Measurements from ENCODE around the gene ZW10. TPM values are rescaled to one million over a fixed set of nuclear protein-coding genes. Genes with fewer than 3 reads are reported as not detected.
"Not testable (repeated sequence)": the region's sequence is repeated elsewhere in the genome, so short reads cannot be mapped to it uniquely, and the experiment has no call there.

The ZW10 gene
- total RNA-seq, 1 experiment from 2014 or later = 19.3 TPM

- Histone ChIP-seq H2AFZ (no peak overlapping the region), H3K79me2 (ENCODE audit: low read depth) (peaks cover 34% of the 10 kb centered on the region), H3K4me3 (peak overlapping the region; percentile 79; the same call in 1 of the 2 replicates), H4K20me1 (ENCODE audit: insufficient read depth) (no peaks in the 10 kb centered on the region), H3K36me3 (ENCODE audit: low read depth) (peaks cover 13% of the 10 kb centered on the region; the same call in 1 of the 2 replicates), H3K27me3 (ENCODE audit: insufficient read depth, low read depth) (peaks cover 4% of the 10 kb centered on the region; the same call in 1 of the 2 replicates), H3K9me3 (ENCODE audit: insufficient read depth, low read depth) (no peaks in the 10 kb centered on the region), H3K9me2 (ENCODE audit: insufficient read depth) (no peaks in the 10 kb centered on the region), H3K4me1 (replicated peaks; ENCODE audit: insufficient read depth) (peaks cover 11% of the 10 kb centered on the region; the same call in 1 of the 2 replicates), H3K4me2 (peak overlapping the region; percentile 75), H3K27ac (no peak overlapping the region), H3F3A (ENCODE audit: insufficient read depth, low read depth) (no peaks in the 10 kb centered on the region)
- ChIA-PET POLR2A (ENCODE audit: unreplicated experiment) (no interaction called here), CTCF (no interaction called here)
- no peak for DNase-seq
- BruUV-seq (replicated peaks) = no TSS peak
- intact Hi-C loops (cut with micrococcal nuclease; ENCODE audit: unreplicated experiment) = loop anchor here (10.0 kb wide), 1 partner anchor 457 kb away; the partner anchor contains the start of gene TTC12
- no peak for TF ChIP-seq EZH2 (IDR thresholded peaks at IDR 0.05; ENCODE audit: low read depth)
- TF ChIP-seq CTCF (conservative IDR thresholded peaks at IDR 0.05) = no peak
Measured at GRCh38 chr11:113771964-113772363, 1.5 kb downstream of the ZW10 start.

- TF ChIP-seq EZH2 (IDR thresholded peaks at IDR 0.05; ENCODE audit: low read depth) (no peak), CTCF (conservative IDR thresholded peaks at IDR 0.05) (no peak)
- peaks cover 42% of the 10 kb centered on the region for H3K36me3 ChIP-seq (ENCODE audit: low read depth)
- no peaks in the 10 kb centered on the region for H3F3A ChIP-seq (ENCODE audit: insufficient read depth, low read depth)
- no peak overlapping the region for H3K4me2 ChIP-seq
- DNase-seq = no peak
- H3K4me3 ChIP-seq = no peak overlapping the region
- CTCF ChIA-PET = no interaction called here
- no peaks in the 10 kb centered on the region for H3K27me3 ChIP-seq (ENCODE audit: insufficient read depth, low read depth)
- H4K20me1 ChIP-seq (ENCODE audit: insufficient read depth) = peaks cover 17% of the 10 kb centered on the region
- H3K9me3 ChIP-seq (ENCODE audit: insufficient read depth, low read depth) = no peaks in the 10 kb centered on the region
- BruUV-seq (replicated peaks) = no TSS peak
- H3K9me2 ChIP-seq (ENCODE audit: insufficient read depth) = no peaks in the 10 kb centered on the region
- intact Hi-C loops (cut with micrococcal nuclease; ENCODE audit: unreplicated experiment) = no loop called here
- H3K79me2 ChIP-seq (ENCODE audit: low read depth) = peaks cover 21% of the 10 kb centered on the region; the same call in 1 of the 2 replicates
- no peak overlapping the region for H2AFZ ChIP-seq
- no peaks in the 10 kb centered on the region for H3K4me1 ChIP-seq (replicated peaks; ENCODE audit: insufficient read depth)
- H3K27ac ChIP-seq = no peak overlapping the region
- POLR2A ChIA-PET (ENCODE audit: unreplicated experiment) = interaction anchor here (0.5 kb wide), 1 partner anchor 1628 kb away, joined by 18 read pairs; no protein-coding TSS in a partner anchor
Measured at GRCh38 chr11:113764527-113765219, 8.8 kb downstream of the ZW10 start.

- H4K20me1 ChIP-seq (ENCODE audit: insufficient read depth) = peaks cover 17% of the 10 kb centered on the region
- H3K4me1 ChIP-seq (replicated peaks; ENCODE audit: insufficient read depth); H3K27me3 ChIP-seq (ENCODE audit: insufficient read depth, low read depth); H3K9me2 ChIP-seq (ENCODE audit: insufficient read depth); H3K4me3 ChIP-seq; H3K27ac ChIP-seq; intact Hi-C loops (cut with micrococcal nuclease; ENCODE audit: unreplicated experiment); BruUV-seq (replicated peaks); CTCF ChIA-PET; H3F3A ChIP-seq (ENCODE audit: insufficient read depth, low read depth); H3K4me2 ChIP-seq; DNase-seq; H3K9me3 ChIP-seq (ENCODE audit: insufficient read depth, low read depth); H2AFZ ChIP-seq; POLR2A ChIA-PET (ENCODE audit: unreplicated experiment): not testable (repeated sequence)
- H3K79me2 ChIP-seq (ENCODE audit: low read depth) = peaks cover 17% of the 10 kb centered on the region; the same call in 1 of the 2 replicates
- peaks cover 42% of the 10 kb centered on the region for H3K36me3 ChIP-seq (ENCODE audit: low read depth)
Measured at GRCh38 chr11:113763040-113763439, 10.5 kb downstream of the ZW10 start.

Data from PC-9 (cell line).